GM18519 (cell line): Measurements from ENCODE around the gene FLT3.
"Not testable (repeated sequence)": the region's sequence is repeated elsewhere in the genome, so short reads cannot be mapped to it uniquely, and the experiment has no call there.

Experiments used
- ATAC-seq: cut with Tn5 transposase; IDR thresholded peaks from one replicate; pipeline ENCODE4 v1.9.1; 2021; ENCODE audit warnings: mild to moderate bottlenecking, moderate library complexity; ENCODE audit not compliant: unreplicated experiment, low FRiP score

FLT3 gene

DNA sequence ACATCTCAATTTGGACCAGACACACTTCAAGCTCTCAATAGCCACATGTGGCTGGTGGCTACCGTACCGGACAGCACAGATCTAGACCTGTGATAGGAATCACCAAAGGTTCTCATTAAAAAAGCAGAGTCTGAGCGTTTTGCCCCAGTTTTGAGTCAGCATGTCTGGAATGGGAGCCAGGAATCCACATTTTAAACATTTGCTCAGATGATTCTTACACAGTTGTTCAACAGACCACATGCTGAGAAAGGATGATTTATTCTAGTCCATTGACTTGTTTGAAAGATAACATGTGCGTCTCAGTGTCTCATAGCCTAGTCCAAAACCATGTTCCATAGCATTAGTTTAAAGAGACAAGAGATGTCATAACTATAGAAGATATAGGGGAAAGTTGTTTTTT lies 53.4 kb downstream of the FLT3 start:
- ATAC-seq = no peak

DNA sequence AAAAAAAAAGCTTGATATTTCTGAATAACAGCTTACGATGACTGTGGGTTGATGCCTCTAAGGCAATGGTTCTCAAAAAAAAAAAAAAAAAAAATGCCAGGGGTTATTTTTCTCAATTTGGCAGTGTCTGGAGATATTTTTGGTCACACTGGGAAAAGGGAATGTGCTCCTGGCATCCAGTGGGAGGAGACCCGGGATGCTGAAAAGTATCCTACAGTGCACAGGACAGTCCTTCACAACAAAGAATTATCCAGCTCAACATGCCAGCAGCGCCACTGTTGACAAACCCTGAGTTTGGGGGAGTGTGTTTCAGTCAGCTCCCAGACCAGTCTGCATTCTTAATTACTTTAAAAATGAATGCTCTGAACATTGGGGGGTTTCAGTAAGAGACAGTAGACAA lies 54.5 kb downstream of the FLT3 start:
- no peak for ATAC-seq

DNA sequence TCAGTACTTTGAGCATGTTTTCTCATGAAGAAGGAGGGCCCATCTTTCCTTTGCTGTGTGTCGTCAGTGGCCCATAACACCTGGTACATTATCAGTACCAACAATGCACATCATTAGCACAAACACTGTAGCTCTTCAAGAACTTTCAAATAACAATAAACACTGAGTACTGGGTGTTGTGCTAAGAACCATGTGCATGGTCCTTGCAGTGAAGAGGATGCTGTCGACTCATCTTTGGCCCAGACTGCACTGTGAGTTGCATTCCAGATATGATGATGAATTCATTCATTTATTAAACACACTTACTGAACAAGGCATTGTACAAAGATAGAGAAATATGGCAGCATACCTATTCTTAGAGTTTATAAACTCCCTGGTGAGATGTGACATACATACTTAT lies 55.8 kb downstream of the FLT3 start:
- no peak for ATAC-seq

DNA sequence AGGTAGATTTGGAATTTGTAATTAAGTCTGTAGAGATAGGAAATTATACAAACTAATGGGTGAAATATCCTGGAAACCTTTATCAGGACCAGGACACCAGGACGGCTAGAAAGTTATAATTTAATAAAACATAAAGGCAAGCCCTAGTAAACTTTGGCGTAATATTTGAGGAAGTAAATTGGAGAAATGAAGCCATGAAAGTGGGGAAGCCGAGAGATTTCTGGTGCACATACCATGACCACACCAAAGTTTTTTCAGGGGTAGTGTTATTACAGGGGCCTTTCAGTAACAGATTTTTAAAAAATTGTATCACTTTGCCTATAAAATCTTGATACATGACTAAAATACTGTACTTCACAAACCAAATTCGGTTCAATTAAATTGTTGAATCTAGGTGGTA lies 57.2 kb downstream of the FLT3 start:
- no peak for ATAC-seq

DNA sequence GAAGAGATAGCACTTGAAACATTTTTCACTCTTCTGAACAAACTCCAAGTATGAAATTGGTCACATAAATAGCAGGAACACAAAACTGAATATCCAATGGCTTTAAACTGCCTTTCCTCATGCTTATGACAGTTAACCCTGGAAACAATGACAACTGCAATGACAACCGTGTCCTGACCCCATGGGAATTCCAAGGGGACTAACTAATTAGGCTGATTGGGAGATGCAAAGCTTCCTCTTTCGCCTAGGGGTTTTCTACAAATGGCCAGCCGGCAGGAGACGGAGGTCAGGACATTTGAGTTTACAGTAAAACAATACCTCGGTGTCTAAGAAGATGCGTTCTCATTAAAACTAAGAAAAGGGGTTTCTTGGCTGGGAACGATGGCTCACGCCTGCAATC lies 58.9 kb downstream of the FLT3 start:
- no peak for ATAC-seq

DNA sequence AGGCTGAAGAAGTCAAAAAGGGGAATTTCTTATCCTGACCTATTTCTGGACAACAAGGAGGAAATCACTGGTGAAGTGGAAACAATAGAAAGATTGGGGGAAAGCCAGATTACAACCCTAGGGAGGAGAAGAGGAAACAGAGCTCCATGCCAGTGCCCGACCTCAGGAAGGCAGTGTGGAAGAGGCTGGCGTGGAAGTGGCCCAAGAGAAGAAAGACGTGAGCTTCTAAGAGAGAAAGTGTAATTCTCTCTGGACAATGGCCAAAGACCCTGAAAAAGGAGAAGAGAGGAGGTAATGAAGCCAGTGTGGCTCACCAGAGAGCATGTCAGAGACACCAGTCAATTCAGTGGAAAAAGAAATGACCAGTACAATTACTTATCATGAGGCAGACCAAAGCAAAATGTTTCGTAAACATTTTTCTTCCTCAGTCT lies 59.3 kb downstream of the FLT3 start:
- ATAC-seq = no peak

DNA sequence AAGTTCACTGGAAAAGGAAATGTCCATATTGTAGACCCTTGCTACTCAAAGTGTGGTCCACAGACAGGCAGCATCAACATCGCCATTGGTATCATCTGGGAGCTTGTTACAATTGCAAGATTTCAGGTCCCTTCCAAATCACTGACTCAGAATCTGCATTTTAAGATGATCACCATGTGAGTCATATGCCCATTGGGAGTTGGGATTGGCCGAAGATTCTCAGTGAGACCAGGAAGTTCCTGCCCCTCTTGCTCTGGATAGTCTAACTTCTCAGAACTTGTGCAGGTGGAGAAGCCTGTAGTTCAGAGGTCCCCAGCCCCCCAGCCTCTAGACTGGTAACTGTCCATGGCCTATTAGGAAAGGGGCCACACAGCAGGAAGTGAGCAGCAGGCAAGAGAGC lies 63.0 kb downstream of the FLT3 start:
- no peak for ATAC-seq

DNA sequence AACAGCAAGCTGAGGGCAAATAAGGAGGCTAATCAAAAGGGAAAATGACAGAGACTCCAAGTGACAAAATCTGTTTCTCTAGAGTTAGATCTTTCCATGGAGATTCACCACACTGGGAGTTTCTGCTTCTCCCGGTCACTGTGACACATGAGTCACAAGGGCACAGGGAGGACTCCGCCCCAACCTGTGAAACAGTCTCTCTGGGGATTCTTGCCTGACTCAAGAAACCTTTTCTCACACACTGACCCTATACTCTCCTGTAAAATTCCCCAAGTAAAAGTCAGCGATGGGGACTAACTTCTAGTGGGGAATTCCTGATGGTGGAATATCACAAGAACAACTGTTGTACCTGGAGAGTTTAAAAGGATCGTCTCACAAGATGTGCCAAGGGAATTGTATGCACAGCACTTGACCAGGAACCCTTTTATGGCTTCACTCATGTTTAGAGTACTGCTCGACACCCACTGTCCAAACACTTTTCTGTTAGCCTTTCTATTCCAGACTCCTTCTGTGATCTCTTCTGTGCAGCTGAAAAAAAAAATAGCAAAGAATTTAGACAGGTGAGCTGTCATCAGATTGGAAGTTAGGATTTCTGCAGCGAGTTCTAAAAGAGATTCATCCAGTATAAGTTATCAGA lies 65.1 kb downstream of the FLT3 start:
- no peak for ATAC-seq

DNA sequence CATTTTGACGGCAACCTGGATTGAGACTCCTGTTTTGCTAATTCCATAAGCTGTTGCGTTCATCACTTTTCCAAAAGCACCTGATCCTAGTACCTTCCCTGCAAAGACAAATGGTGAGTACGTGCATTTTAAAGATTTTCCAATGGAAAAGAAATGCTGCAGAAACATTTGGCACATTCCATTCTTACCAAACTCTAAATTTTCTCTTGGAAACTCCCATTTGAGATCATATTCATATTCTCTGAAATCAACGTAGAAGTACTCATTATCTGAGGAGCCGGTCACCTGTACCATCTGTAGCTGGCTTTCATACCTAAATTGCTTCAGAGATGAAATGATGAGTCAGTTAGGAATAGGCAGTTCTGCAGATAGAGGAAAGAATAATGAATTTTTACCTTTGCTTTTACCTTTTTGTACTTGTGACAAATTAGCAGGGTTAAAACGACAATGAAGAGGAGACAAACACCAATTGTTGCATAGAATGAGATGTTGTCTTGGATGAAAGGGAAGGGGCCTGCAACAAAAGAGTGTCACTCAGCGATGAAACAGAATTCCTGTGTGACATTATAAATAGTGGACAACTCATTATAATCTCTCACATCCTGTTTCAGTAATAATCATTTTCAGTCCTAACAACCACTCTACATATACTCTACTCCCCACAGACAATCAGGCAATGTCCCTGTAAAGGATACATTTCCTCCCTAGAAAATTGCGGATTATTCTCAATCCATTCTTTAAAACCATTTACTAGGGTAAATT lies 66.3 kb downstream of the FLT3 start:
- ATAC-seq = no peak

DNA sequence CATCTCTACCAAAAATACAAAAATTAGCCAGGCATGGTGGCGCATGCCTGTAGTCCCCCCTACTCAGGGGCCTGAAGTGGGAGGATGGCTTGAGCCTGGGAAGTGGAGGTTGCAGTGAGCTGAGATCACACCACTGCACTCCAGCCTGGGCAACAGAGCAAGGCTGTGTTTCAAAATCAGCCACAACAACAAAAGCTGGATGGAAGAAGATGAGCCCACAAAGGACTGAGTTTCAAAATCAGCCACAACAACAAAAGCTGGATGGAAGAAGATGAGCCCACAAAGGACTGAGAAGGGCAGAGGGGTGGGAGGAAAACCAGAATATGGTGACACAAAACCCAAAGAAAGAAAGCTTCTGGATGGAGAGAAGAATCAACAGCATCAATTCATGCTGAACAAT lies 67.9 kb downstream of the FLT3 start:
- not testable (repeated sequence) for ATAC-seq

DNA sequence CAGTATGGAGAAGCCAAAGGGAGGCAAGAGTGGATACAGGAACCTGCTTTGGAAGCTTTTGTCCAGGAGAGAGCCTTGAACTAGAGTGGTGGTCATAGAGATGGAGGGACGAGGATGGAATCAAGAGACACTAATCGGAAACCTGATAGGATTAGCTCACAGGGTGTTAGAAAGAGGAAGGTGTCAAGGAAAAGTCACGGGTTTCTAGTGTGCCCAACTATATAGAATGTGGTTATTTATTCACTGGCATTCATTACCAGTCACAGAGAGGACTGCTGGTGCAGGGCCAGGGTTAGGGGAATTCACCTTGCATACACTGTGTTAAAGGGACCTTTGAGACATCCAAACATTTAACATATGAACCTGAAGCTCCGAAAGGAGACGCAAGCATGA lies 68.5 kb downstream of the FLT3 start:
- ATAC-seq = no peak

DNA sequence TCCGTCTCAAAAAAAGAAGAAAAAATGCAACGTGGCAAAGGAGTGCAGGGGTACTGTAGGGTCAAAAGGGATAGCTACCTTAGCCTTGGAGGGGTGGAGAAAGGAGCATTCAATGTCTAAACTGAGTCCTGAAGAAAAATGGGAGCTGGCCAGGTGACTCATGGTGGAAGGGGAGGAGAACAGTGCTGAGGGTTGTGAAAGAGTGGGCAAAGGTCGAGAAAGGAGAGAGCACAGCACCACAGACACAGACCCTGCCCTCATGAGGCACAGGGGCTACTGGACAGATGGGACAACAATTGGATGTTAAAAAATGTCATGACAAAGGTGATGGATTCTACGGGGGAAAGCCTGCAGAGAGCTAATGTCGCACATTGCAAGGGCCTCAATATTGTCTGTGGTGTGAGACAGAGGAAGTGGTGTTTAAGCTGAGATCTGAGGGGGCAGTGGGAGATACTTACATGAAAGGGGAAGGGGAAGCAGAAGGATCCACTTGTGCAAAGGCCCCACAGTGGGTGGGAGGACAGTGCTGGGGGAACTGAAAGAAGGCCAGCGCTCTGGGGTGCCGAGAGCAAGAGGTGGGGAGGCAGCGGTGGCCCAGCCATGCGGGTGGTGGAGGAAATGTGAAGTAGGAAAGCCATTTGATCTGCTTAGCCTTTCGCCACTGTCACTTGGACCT lies 69.0 kb downstream of the FLT3 start:
- no peak for ATAC-seq

DNA sequence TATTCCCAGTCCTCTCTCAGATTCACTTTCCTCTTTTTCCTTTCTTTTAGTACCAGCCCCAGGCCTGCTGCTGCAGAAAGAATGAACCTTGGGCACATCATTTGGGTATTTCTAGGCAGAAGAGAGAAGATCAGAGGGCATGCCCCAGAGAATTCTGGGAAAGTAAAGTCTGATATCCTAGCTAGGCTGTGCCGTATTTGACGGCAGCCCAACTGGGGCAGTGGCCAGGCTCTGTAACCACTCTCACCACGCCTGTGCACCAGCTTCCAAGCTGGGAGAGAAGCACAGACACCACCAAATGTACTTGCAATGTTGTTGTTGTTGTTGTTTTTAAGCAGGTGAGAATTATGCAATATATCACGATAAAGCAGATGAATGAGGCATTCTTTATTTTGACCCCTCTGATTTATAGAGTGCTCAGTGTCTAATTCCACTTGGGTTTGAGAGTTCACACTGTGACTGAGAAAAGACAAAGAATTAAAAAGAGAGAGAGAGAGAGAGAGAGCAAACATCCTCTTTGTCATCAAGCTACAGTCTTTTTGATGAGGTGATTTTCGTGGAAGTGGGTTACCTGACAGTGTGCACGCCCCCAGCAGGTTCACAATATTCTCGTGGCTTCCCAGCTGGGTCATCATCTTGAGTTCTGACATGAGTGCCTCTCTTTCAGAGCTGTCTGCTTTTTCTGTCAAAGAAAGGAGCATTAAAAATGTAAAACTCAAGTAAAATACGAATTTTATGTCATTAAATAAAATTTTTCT lies 72.6 kb downstream of the FLT3 start:
- no peak for ATAC-seq

DNA sequence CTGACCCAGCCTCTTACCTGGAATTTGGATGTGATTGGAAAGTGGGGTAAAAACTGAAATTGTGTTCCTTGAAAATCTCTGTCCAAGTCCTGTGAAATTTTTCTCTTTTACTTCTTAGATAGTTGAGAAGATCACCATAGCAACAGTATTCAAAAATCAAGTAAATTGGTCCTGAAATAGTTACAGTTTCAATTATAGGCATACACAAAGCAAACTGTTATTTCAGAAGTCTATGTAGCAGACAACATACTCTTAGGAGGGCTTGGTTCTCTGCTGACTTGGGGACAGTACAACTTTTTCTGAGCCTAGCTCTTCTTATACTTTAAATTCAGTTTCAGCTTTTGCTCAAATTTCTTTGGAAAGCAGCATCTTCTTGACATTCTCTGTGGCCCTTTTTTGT lies 73.3 kb downstream of the FLT3 start:
- ATAC-seq = no peak

DNA sequence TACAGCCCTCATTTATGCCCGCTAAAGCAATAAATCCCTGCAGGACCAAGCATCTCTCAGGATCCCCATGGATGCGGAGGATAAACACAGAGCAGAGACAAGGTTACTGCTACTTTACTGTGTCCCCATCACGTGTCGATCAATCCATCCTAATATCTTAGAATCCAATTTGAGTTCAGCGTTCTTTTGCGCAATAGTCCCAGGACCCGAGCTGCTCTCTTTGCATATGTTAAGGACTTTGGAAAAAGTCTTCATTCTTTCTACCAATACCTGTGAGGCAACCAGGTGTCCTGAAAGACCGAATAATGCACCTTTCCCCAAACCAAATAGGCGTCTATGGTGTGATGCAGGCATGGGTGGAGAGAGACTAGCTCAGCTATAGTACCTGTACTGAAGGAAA lies 73.9 kb downstream of the FLT3 start:
- no peak for ATAC-seq

DNA sequence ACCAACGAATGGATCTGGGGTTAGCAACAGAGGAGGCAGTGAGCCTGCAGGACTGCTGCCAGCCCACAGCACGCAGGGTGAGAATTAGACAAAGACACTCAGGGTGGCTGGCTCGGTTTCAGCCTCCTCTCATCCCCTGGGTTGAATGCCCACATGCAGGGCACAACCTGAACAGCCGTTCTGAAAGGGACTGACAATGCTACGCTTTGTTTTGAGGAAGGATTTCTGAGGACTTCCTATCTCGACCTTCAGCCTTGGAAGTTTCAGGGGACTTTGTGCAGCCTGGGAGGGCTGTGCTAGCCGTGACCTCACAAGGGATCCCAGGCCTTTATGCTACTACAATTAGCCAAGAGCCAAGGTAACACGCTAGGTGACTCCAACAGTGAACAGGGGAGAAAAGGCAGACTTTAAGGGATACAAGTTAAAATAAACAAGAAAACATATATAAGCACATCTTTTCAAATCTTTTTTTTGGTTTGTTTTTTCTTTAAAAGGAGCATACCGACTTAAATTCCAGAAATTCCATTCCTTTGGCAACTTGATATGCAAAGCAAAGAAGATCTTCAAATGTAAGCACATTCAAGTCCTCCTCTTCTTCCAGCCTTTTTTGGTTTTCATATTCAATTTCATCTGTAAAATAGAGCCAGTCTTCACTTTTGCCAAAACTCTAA lies 77.4 kb downstream of the FLT3 start:
- no peak for ATAC-seq

DNA sequence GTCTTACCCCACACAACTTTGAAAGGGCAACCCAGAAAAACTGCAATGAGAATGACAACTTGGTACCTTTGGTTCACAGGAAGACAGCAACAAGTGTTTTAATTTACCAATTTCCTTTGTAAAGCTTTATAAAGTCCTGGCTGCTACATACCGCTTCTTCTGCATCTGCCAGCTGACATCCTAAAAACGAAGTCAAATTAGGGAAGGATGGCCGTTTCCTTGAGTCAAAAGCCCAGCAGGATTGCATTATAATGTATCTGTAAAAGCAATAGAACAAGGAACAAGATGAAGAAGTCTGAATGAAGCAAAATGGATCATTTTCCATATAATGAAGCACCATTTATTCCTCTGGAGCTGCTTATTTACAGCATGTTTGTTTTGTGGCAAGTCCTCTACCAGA lies 86.1 kb downstream of the FLT3 start:
- no peak for ATAC-seq

DNA sequence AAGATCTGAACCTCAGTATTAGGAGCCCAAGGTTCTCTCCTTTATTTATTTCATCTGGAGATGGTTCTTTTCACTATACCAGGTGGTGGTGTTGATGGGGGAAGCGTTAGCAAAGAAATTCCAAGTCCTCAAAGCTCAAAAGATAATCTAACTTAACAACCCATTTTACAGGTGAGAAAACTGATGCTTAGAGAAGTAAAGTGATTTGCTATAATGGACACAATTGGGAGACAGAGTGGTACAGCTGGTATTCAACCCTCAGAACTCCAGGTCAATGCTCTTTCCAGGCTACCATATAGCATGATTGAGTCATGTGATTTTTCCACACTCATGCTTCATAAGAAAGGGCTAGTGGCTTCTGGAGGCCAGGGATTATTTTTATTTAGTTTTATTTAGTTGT lies 86.9 kb downstream of the FLT3 start:
- no peak for ATAC-seq

DNA sequence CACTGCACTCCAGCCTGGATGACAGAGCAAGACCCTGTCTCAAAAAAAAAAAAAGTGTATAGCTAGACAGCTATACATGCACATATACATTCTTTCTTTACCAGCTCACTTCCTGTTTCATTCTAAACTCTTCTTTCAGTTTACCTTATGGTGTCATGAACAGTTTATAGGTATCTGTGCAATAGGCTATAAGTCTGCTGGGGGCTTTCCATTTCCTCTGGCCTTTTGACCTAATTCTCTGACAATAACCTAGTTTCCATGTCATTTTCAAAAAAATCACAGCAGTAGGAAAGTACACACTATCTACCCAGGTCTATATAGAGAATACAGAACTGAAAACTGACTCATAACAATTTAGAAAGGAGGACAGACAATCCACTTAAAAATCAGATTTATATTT lies 87.5 kb downstream of the FLT3 start:
- peak; percentile 84 for ATAC-seq

DNA sequence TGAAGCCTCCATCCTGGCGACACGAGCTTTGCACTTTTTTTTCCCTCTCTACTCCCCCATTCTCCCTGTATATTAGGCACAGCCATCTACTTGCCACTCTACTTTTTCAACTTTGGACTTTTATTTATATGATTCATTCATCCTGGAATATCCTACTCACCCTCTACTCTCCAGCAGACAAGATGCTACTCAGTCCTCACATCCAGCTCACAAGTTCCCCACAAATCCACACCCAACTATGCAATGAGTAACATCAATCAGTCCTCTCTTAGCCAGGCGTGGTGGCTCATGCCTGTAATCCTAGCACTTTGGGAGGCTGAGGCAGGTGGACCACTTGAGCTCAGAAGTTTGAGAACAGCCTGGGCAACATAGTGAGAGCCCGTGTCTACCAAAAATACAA lies 88.0 kb downstream of the FLT3 start:
- no peak for ATAC-seq

DNA sequence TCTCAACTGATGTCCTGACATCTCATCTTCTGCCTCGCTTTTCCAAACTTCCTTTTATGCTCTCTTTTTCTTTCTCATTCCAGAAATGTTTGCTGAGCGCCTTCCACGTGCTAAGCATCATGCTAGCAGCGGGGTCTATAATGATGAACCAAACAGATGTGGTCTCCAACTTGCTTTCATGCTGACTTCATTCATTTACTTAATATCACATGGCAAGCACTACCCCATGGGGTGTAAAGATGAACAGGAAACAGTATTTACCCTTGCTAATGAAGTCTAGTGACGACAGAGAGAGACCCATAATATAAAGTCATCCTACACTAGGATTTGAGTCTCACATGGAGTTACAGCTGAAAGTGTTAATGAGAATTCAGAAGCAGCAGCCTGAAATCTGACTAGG lies 90.3 kb downstream of the FLT3 start:
- ATAC-seq = no peak
